HG03159 (cell line): ENCODE results near the gene WDR48.

Experiments used
- ATAC-seq: cut with Tn5 transposase; IDR thresholded peaks from one replicate; pipeline ENCODE4 v1.9.1; 2021; ENCODE audit warnings: mild to moderate bottlenecking, moderate library complexity; ENCODE audit not compliant: unreplicated experiment

Gene WDR48

GRCh38 chr3:39137991-39138803 is 86.4 kb downstream of the WDR48 start:
- no peak for ATAC-seq

GRCh38 chr3:39138804-39139415 is 87.1 kb downstream of the WDR48 start:
- ATAC-seq = no peak

- ATAC-seq = no peak
Observed at GRCh38 chr3:39139442-39139841, 87.6 kb downstream of the WDR48 start.

GRCh38 chr3:39140341-39140971 is 88.6 kb downstream of the WDR48 start:
- no peak for ATAC-seq

- no peak for ATAC-seq
Observed at GRCh38 chr3:39141171-39141995, 89.6 kb downstream of the WDR48 start.

- no peak for ATAC-seq
Observed at GRCh38 chr3:39142067-39142466, 90.3 kb downstream of the WDR48 start.

- ATAC-seq = no peak
Observed at GRCh38 chr3:39143051-39143885, 91.5 kb downstream of the WDR48 start.

- ATAC-seq = no peak
Observed at GRCh38 chr3:39144095-39144747, 92.4 kb downstream of the WDR48 start.

GRCh38 chr3:39144748-39145380 is 93.0 kb downstream of the WDR48 start:
- no peak for ATAC-seq

GRCh38 chr3:39146083-39146501 is 94.3 kb downstream of the WDR48 start:
- ATAC-seq = no peak
